GM12874 (cell line): ENCODE measurements around the gene PAPPA2.

Experiments used
- TF ChIP-seq, protein P1 (sequence below): IDR thresholded peaks from 2 replicates; pipeline ENCODE4 v1.5.1; 2011; ENCODE audit warnings: low read depth, mild to moderate bottlenecking, control low read depth, low read length, moderate library complexity; ENCODE audit not compliant: insufficient read depth

PAPPA2 gene, protein sequence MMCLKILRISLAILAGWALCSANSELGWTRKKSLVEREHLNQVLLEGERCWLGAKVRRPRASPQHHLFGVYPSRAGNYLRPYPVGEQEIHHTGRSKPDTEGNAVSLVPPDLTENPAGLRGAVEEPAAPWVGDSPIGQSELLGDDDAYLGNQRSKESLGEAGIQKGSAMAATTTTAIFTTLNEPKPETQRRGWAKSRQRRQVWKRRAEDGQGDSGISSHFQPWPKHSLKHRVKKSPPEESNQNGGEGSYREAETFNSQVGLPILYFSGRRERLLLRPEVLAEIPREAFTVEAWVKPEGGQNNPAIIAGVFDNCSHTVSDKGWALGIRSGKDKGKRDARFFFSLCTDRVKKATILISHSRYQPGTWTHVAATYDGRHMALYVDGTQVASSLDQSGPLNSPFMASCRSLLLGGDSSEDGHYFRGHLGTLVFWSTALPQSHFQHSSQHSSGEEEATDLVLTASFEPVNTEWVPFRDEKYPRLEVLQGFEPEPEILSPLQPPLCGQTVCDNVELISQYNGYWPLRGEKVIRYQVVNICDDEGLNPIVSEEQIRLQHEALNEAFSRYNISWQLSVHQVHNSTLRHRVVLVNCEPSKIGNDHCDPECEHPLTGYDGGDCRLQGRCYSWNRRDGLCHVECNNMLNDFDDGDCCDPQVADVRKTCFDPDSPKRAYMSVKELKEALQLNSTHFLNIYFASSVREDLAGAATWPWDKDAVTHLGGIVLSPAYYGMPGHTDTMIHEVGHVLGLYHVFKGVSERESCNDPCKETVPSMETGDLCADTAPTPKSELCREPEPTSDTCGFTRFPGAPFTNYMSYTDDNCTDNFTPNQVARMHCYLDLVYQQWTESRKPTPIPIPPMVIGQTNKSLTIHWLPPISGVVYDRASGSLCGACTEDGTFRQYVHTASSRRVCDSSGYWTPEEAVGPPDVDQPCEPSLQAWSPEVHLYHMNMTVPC (N-terminal part only)

GRCh38 chr1:176462674-176463378, at the start of gene PAPPA2:
TSS of gene PAPPA2 (plus strand) at chr1:176463175. CDS start at chr1:176556323, 93,148 bp downstream.
- TF ChIP-seq, protein P1, sequence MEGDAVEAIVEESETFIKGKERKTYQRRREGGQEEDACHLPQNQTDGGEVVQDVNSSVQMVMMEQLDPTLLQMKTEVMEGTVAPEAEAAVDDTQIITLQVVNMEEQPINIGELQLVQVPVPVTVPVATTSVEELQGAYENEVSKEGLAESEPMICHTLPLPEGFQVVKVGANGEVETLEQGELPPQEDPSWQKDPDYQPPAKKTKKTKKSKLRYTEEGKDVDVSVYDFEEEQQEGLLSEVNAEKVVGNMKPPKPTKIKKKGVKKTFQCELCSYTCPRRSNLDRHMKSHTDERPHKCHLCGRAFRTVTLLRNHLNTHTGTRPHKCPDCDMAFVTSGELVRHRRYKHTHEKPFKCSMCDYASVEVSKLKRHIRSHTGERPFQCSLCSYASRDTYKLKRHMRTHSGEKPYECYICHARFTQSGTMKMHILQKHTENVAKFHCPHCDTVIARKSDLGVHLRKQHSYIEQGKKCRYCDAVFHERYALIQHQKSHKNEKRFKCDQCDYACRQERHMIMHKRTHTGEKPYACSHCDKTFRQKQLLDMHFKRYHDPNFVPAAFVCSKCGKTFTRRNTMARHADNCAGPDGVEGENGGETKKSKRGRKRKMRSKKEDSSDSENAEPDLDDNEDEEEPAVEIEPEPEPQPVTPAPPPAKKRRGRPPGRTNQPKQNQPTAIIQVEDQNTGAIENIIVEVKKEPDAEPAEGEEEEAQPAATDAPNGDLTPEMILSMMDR: no peak

GRCh38 chr1:176416777-176417176, 46.2 kb upstream of the PAPPA2 start:
- TF ChIP-seq, protein P1: no peak

GRCh38 chr1:176434234-176434633, 28.7 kb upstream of the PAPPA2 start:
- TF ChIP-seq, protein P1: no peak

DNA sequence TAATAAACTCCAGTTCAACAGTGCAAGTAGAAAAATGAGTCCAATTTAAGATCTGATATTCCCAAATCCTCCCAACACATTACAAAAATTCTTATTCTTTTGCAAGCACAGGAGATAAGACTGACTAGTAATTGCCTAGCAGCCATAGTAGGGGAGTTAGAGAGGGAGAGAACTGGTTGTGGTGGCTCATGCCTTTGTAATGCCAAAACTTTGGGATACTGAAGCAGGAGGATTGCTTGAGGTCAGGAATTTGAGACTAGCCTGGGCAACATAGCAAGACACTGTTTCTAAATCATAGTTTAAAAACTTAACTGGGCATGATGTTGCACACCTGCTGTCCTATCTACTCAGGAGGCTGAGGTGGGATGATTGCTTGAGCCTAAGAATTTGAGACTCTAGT, 26.7 kb upstream of the PAPPA2 start:
- TF ChIP-seq, protein P1: no peak

DNA sequence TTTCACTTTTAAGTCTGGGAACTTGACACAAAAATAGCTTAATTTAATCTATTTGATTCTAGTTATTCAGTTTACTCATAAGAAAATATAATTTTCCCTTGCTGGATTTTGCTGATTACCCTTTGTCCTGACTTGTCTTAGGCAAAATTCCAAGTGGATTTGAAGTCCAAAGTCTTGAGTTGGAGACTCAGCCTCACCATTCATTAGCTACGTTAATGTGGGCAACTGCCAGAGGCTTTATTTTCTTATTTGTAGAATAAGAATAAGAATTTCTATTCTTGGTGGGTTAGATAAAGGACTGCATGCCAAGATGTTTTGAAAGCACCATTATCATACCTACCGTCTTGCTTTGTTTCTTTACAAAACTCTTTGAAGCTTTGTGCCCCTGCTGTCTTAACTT, 22.8 kb upstream of the PAPPA2 start:
- TF ChIP-seq, protein P1: no peak

- TF ChIP-seq, protein P1: no peak
These were observed 18.7 kb upstream of the PAPPA2 start for GRCh38 chr1:176444286-176444685.

GRCh38 chr1:176445402-176445801, 17.6 kb upstream of the PAPPA2 start:
- TF ChIP-seq, protein P1: no peak
